Pons (tissue), 1 donor: ENCODE data around the gene SH3BP4.

Experiments used
- DNase-seq: peaks from one replicate; pipeline ENCODE4 v3.0.0-alpha.2; 2016; ENCODE audit warnings: low spot score

SH3BP4 gene

GRCh38 chr2:234951664-234952269 lies at the start of gene SH3BP4:
TSS of gene SH3BP4 (plus strand) at chr2:234952017. CDS start at chr2:235035003, 82,986 bp downstream.
- peak; percentile 70 for DNase-seq

- no peak for DNase-seq
Measured at GRCh38 chr2:234904785-234905184, 47.0 kb upstream of the SH3BP4 start.

- no peak for DNase-seq
Measured at GRCh38 chr2:234905547-234906265, 46.1 kb upstream of the SH3BP4 start.

- no peak for DNase-seq
Measured at GRCh38 chr2:234910186-234910679, 41.6 kb upstream of the SH3BP4 start.

GRCh38 chr2:234911271-234911670 lies 40.5 kb upstream of the SH3BP4 start:
- DNase-seq = peak; percentile 47

- peak; percentile 66 for DNase-seq
Measured at GRCh38 chr2:234912437-234912836, 39.4 kb upstream of the SH3BP4 start.

GRCh38 chr2:234913208-234913626 lies 38.6 kb upstream of the SH3BP4 start:
- DNase-seq = peak; percentile 74

GRCh38 chr2:234914371-234915154 lies 37.3 kb upstream of the SH3BP4 start:
- peak; percentile 95 for DNase-seq

- DNase-seq = no peak
Measured at GRCh38 chr2:234916674-234917073, 35.1 kb upstream of the SH3BP4 start.

GRCh38 chr2:234917211-234917975 lies 34.4 kb upstream of the SH3BP4 start:
- peak; percentile 81 for DNase-seq

- no peak for DNase-seq
Measured at GRCh38 chr2:234919711-234920110, 32.1 kb upstream of the SH3BP4 start.

GRCh38 chr2:234920836-234921235 lies 31.0 kb upstream of the SH3BP4 start:
- DNase-seq = no peak

GRCh38 chr2:234929002-234929401 lies 22.8 kb upstream of the SH3BP4 start:
- no peak for DNase-seq

GRCh38 chr2:234930397-234930796 lies 21.4 kb upstream of the SH3BP4 start:
- DNase-seq = no peak

- DNase-seq = no peak
Measured at GRCh38 chr2:234931371-234931770, 20.4 kb upstream of the SH3BP4 start.

- no peak for DNase-seq
Measured at GRCh38 chr2:234932591-234933168, 19.1 kb upstream of the SH3BP4 start.

GRCh38 chr2:234935311-234935710 lies 16.5 kb upstream of the SH3BP4 start:
- no peak for DNase-seq

- DNase-seq = no peak
Measured at GRCh38 chr2:234939576-234939975, 12.2 kb upstream of the SH3BP4 start.

GRCh38 chr2:234939996-234940395 lies 11.8 kb upstream of the SH3BP4 start:
- no peak for DNase-seq

GRCh38 chr2:234940527-234940926 lies 11.3 kb upstream of the SH3BP4 start:
- no peak for DNase-seq

- no peak for DNase-seq
Measured at GRCh38 chr2:234945339-234945873, 6.4 kb upstream of the SH3BP4 start.
